Hepatocyte (in vitro differentiated cells): ENCODE data around the gene OGFOD2. TPM values are rescaled to one million over a fixed set of nuclear protein-coding genes. Genes with fewer than 3 reads are reported as not detected.

ENCODE experiments used
- DNase-seq: peaks from one replicate; pipeline ENCODE4 v3.0.0-alpha.2; 2016; ENCODE audit warnings: low spot score
- H2AFZ ChIP-seq: fragments of 200-600 bp; sonication (generic); 2 replicates; pipeline ENCODE4 v1.6.0; 2016; ENCODE audit warnings: antibody characterized with exemption, mild to moderate bottlenecking
- H3K27ac ChIP-seq: fragments of 200-600 bp; sonication (generic); 2 replicates; pipeline ENCODE4 v1.5.1; 2016; ENCODE audit warnings: mild to moderate bottlenecking
- H3K27me3 ChIP-seq: fragments of 200-600 bp; sonication (generic); 2 replicates; pipeline ENCODE4 v1.6.1; 2016
- H3K36me3 ChIP-seq: fragments of 200-600 bp; sonication (generic); replicated peaks from 2 replicates; pipeline ENCODE4 v1.5.1; 2016; ENCODE audit warnings: low read depth; ENCODE audit not compliant: insufficient read depth
- H3K4me1 ChIP-seq: fragments of 200-600 bp; sonication (generic); 2 replicates; pipeline ENCODE4 v1.5.1; 2016; ENCODE audit warnings: mild to moderate bottlenecking, moderate library complexity; ENCODE audit not compliant: insufficient read depth
- H3K4me2 ChIP-seq: fragments of 200-600 bp; sonication (generic); 2 replicates; pipeline ENCODE4 v1.6.0; 2016
- H3K4me3 ChIP-seq: fragments of 200-600 bp; sonication (generic); 2 replicates; pipeline ENCODE4 v1.5.1; 2016; ENCODE audit warnings: mild to moderate bottlenecking
- H3K79me2 ChIP-seq: fragments of 200-600 bp; sonication (generic); 2 replicates; pipeline ENCODE4 v1.6.0; 2017; ENCODE audit warnings: mild to moderate bottlenecking
- H3K9me2 ChIP-seq: fragments of 200-600 bp; sonication (generic); replicated peaks from 2 replicates; pipeline ENCODE4 v1.6.0; 2017; ENCODE audit warnings: mild to moderate bottlenecking; ENCODE audit not compliant: insufficient read depth
- H3K9me3 ChIP-seq: fragments of 200-600 bp; sonication (generic); 2 replicates; pipeline ENCODE4 v1.5.1; 2016; ENCODE audit warnings: low read depth, mild to moderate bottlenecking
- H4K20me1 ChIP-seq: fragments of 200-600 bp; sonication (generic); 2 replicates; pipeline ENCODE4 v1.6.0; 2016; ENCODE audit warnings: mild to moderate bottlenecking; ENCODE audit not compliant: insufficient read depth, poor library complexity, severe bottlenecking
- CTCF ChIP-seq: fragments of 200-600 bp; sonication (generic); IDR thresholded peaks from 2 replicates; pipeline ENCODE4 v1.5.1; 2016; ENCODE audit warnings: antibody characterized with exemption, mild to moderate bottlenecking; ENCODE audit not compliant: poor library complexity
- EZH2 ChIP-seq: fragments of 200-600 bp; sonication (generic); IDR thresholded peaks from 2 replicates; pipeline ENCODE4 v1.6.1; 2016; ENCODE audit warnings: antibody characterized with exemption, mild to moderate bottlenecking, borderline replicate concordance
- EZH2phosphoT487 ChIP-seq: fragments of 200-600 bp; sonication (generic); IDR thresholded peaks from one replicate; pipeline ENCODE4 v1.6.1; 2018; ENCODE audit warnings: antibody characterized with exemption, mild to moderate bottlenecking, low read depth, moderate library complexity; ENCODE audit not compliant: unreplicated experiment, severe bottlenecking
- WGBS: methylation state at CpG from one replicate; pipeline ENCODE4 v1.1.6; 2016; ENCODE audit warnings: low lambda C conversion rate; ENCODE audit errors: missing lambda C conversion rate; 5-methylcytosine and 5-hydroxymethylcytosine counted together
- polyA plus RNA-seq: library from polyadenylated mRNA; unstranded; fragments of >200 nt; fragmentation: Nextera tagmentation; extraction: Ambion mirVana; gene quantifications from 2 replicates; pipeline ENCODE4 v1.2.1, GENCODE V29; 2016
- total RNA-seq: library from RNA; depleted of rRNA; stranded (reverse); fragments of >200 nt; gene quantifications from 2 replicates; pipeline ENCODE4 v1.2.3, GENCODE V29; 2014

The OGFOD2 gene
- total and polyA plus RNA-seq, 2 experiments from 2014 or later: 11.4 to 26.5 TPM

GRCh38 chr12:122978507-122978955, 3.5 kb downstream of the OGFOD2 start:
- Histone ChIP-seq H3K79me2 (peaks cover 70% of the 10 kb centered on the region), H4K20me1 (no peaks in the 10 kb centered on the region), H3K4me1 (peaks cover 32% of the 10 kb centered on the region), H3K27ac (no peak overlapping the region), H3K9me2 (no peaks in the 10 kb centered on the region), H3K36me3 (no peaks in the 10 kb centered on the region), H3K4me3 (no peak overlapping the region), H2AFZ (no peak overlapping the region), H3K9me3 (no peaks in the 10 kb centered on the region), H3K4me2 (peak overlapping the region; percentile 97), H3K27me3 (no peaks in the 10 kb centered on the region)
- no peak for TF ChIP-seq CTCF
- no peak for TF ChIP-seq EZH2
- TF ChIP-seq EZH2phosphoT487: no peak
- WGBS: 95% methylated on average over 19 of the region's 21 CpGs
- no peak for DNase-seq

GRCh38 chr12:122979001-122979907, 4.2 kb downstream of the OGFOD2 start:
- H3K9me3 ChIP-seq: no peaks in the 10 kb centered on the region

GRCh38 chr12:122979908-122980182, 4.8 kb downstream of the OGFOD2 start:
- no peak for TF ChIP-seq EZH2phosphoT487
- TF ChIP-seq CTCF: no peak
- H3K4me3 ChIP-seq: peak overlapping the region; percentile 100
- DNase-seq: no peak
- peak overlapping the region; percentile 97 for H3K4me2 ChIP-seq
- H4K20me1 ChIP-seq: no peaks in the 10 kb centered on the region
- H3K27me3 ChIP-seq: no peaks in the 10 kb centered on the region
- peak overlapping the region; percentile 98 for H2AFZ ChIP-seq
- H3K79me2 ChIP-seq: peaks cover 70% of the 10 kb centered on the region
- H3K4me1 ChIP-seq: peaks cover 40% of the 10 kb centered on the region
- WGBS: 18% methylated on average over 7 of the region's 7 CpGs
- no peaks in the 10 kb centered on the region for H3K36me3 ChIP-seq
- H3K9me3 ChIP-seq: no peaks in the 10 kb centered on the region
- no peaks in the 10 kb centered on the region for H3K9me2 ChIP-seq
- H3K27ac ChIP-seq: peak overlapping the region; percentile 91

More at GRCh38 chr12:122979001-122979907, 4.2 kb downstream of the OGFOD2 start:
- Histone ChIP-seq H2AFZ (peak overlapping the region; percentile 98), H3K27ac (peak overlapping the region; percentile 91), H4K20me1 (no peaks in the 10 kb centered on the region), H3K9me2 (no peaks in the 10 kb centered on the region), H3K27me3 (no peaks in the 10 kb centered on the region), H3K4me2 (peak overlapping the region; percentile 97), H3K79me2 (peaks cover 70% of the 10 kb centered on the region), H3K36me3 (no peaks in the 10 kb centered on the region), H3K4me1 (peaks cover 34% of the 10 kb centered on the region), H3K4me3 (peak overlapping the region; percentile 100)
- DNase-seq: no peak
- 84% methylated on average over 28 of the region's 28 CpGs for WGBS
- TF ChIP-seq EZH2 (no peak), EZH2phosphoT487 (no peak), CTCF (no peak)
